ENCODE data around the gene CDC16. TPM values are rescaled to one million over a fixed set of nuclear protein-coding genes. Genes with fewer than 3 reads are reported as not detected.

Gene CDC16
- total RNA-seq, 1 experiment from 2014 or later, result 61.0 TPM

DNA sequence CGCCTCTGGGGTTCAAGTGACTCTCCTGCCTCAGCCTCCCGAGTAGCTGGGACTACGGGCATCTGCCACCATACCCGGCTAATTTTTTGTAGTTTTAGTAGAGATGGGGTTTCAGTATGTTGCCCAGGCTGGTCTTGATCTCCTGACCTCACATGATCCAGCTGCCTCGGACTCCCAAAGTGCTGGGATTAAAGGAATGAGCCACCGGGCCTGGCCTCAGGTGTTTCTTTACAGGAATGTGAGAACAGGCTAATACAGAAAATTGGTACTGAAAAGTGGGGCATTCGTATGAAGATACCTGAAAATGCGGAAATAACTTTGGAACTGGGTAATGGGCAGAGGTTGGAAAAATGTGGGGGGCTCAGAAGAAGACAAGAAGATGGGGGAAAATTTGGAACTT is 2.8 kb upstream of the CDC16 start:
- H3K27me3 ChIP-seq (ENCODE audit: insufficient read depth, low read length), result no peaks in the 10 kb centered on the region
- no peak overlapping the region for H2AFZ ChIP-seq (ENCODE audit: low read depth, low read length, poor library complexity, severe bottlenecking)
- no peak overlapping the region for H3K4me2 ChIP-seq (ENCODE audit: low read length)
- RAD21 ChIA-PET (ENCODE audit: low non-redundant PET in 1 of 2, low total read pairs in 2 of 2, uncharacterized antibody in 2 of 2, unreplicated experiment in 2 of 2), result no interaction called here
- POLR2A ChIA-PET, result no interaction called here
- TF ChIP-seq, protein P1, sequence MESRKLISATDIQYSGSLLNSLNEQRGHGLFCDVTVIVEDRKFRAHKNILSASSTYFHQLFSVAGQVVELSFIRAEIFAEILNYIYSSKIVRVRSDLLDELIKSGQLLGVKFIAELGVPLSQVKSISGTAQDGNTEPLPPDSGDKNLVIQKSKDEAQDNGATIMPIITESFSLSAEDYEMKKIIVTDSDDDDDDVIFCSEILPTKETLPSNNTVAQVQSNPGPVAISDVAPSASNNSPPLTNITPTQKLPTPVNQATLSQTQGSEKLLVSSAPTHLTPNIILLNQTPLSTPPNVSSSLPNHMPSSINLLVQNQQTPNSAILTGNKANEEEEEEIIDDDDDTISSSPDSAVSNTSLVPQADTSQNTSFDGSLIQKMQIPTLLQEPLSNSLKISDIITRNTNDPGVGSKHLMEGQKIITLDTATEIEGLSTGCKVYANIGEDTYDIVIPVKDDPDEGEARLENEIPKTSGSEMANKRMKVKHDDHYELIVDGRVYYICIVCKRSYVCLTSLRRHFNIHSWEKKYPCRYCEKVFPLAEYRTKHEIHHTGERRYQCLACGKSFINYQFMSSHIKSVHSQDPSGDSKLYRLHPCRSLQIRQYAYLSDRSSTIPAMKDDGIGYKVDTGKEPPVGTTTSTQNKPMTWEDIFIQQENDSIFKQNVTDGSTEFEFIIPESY (IDR thresholded peaks at IDR 0.05; ENCODE audit: extremely low read depth, insufficient replicate concordance, low read length), result no peak
- TF ChIP-seq JUND (IDR thresholded peaks at IDR 0.05) (no peak), EZH2phosphoT487 (IDR thresholded peaks at IDR 0.05; ENCODE audit: borderline replicate concordance) (no peak), YY1 (IDR thresholded peaks at IDR 0.05; ENCODE audit: extremely low read depth, insufficient replicate concordance, low read depth, low read length) (no peak), REST (IDR thresholded peaks at IDR 0.05; ENCODE audit: low read depth) (no peak), ZNF274 (IDR thresholded peaks at IDR 0.05; ENCODE audit: low read depth, low read length) (no peak), SRF (IDR thresholded peaks at IDR 0.05; ENCODE audit: low read depth) (no peak), POLR2AphosphoS5 (IDR thresholded peaks at IDR 0.05; ENCODE audit: low read depth, low read length) (no peak), CEBPB (IDR thresholded peaks at IDR 0.05; ENCODE audit: low read depth) (no peak), ELF1 (IDR thresholded peaks at IDR 0.05; ENCODE audit: borderline replicate concordance, low read depth) (no peak), EZH2 (IDR thresholded peaks at IDR 0.05) (no peak), RAD21 (IDR thresholded peaks at IDR 0.05; ENCODE audit: low read depth) (no peak), FOSL1 (IDR thresholded peaks at IDR 0.05; ENCODE audit: low read depth) (no peak), POLR2A (IDR thresholded peaks at IDR 0.05; ENCODE audit: borderline replicate concordance, extremely low read depth, insufficient read depth, insufficient read length) (no peak), CBX3 (IDR thresholded peaks at IDR 0.05; ENCODE audit: low read depth) (no peak), ZFX (IDR thresholded peaks at IDR 0.05) (no peak)
- TF ChIP-seq, protein P2, sequence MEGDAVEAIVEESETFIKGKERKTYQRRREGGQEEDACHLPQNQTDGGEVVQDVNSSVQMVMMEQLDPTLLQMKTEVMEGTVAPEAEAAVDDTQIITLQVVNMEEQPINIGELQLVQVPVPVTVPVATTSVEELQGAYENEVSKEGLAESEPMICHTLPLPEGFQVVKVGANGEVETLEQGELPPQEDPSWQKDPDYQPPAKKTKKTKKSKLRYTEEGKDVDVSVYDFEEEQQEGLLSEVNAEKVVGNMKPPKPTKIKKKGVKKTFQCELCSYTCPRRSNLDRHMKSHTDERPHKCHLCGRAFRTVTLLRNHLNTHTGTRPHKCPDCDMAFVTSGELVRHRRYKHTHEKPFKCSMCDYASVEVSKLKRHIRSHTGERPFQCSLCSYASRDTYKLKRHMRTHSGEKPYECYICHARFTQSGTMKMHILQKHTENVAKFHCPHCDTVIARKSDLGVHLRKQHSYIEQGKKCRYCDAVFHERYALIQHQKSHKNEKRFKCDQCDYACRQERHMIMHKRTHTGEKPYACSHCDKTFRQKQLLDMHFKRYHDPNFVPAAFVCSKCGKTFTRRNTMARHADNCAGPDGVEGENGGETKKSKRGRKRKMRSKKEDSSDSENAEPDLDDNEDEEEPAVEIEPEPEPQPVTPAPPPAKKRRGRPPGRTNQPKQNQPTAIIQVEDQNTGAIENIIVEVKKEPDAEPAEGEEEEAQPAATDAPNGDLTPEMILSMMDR (IDR thresholded peaks at IDR 0.05 in 2 of 3, conservative IDR thresholded peaks at IDR 0.05 in 1 of 3; ENCODE audit: borderline replicate concordance in 1 of 3, insufficient read depth in 1 of 3, low read depth in 2 of 3, low read length in 2 of 3), result no peak
- TF ChIP-seq, protein P3, sequence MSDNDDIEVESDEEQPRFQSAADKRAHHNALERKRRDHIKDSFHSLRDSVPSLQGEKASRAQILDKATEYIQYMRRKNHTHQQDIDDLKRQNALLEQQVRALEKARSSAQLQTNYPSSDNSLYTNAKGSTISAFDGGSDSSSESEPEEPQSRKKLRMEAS (IDR thresholded peaks at IDR 0.05), result no peak
- TF ChIP-seq, protein P4, sequence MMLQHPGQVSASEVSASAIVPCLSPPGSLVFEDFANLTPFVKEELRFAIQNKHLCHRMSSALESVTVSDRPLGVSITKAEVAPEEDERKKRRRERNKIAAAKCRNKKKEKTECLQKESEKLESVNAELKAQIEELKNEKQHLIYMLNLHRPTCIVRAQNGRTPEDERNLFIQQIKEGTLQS (IDR thresholded peaks at IDR 0.05), result no peak
- no peaks in the 10 kb centered on the region for H3K9me2 ChIP-seq (ENCODE audit: insufficient read depth)
- no peaks in the 10 kb centered on the region; a peak in 1 of 4 replicates for H3K9me3 ChIP-seq (ENCODE audit: control insufficient read depth in 1 of 2, insufficient read depth in 1 of 2, low read depth in 1 of 2, low read length in 2 of 2)
- H4K20me1 ChIP-seq (ENCODE audit: insufficient read depth), result no peaks in the 10 kb centered on the region
- no peak overlapping the region for H3K9ac ChIP-seq (ENCODE audit: low read length)
- no peaks in the 10 kb centered on the region for H3K36me3 ChIP-seq (ENCODE audit: control insufficient read depth in 1 of 2, insufficient read depth in 2 of 2, low read length in 2 of 2)
- no peak overlapping the region for H3K4me3 ChIP-seq (replicated peaks in 1 of 2; ENCODE audit: low read depth in 1 of 2, low read length in 2 of 2)
- no peak overlapping the region for H3K27ac ChIP-seq (ENCODE audit: low read depth, low read length)
- CTCF ChIA-PET, result no interaction called here
- BruUV-seq (replicated peaks), result no TSS peak
- no peak for ATAC-seq
- H3K79me2 ChIP-seq (ENCODE audit: insufficient read depth, low read length), result peaks cover 20% of the 10 kb centered on the region
- no peak for DNase-seq (ENCODE audit: low read depth, low spot score)
- intact Hi-C loops (cut with micrococcal nuclease), result no loop called here
- peaks cover 2 to 17% of the 10 kb centered on the region in 2 experiments; a peak in 3 of 4 replicates for H3K4me1 ChIP-seq (ENCODE audit: control insufficient read depth in 1 of 2, insufficient read depth in 2 of 2, low read length in 2 of 2)
